ENCODE data around the gene PTGDR. TPM values are rescaled to one million over a fixed set of nuclear protein-coding genes. Genes with fewer than 3 reads are reported as not detected.

Gene PTGDR
- total and polyA plus RNA-seq, 2 of the 8 experiments (the other 6 are each of a cell fraction or from before 2014, with no cell fraction given): 0.22 to 0.83 TPM

Other genes with a start within 250 kb of the PTGDR start
- gene NID2, start 198.6 kb upstream of the PTGDR start, total RNA-seq (2021; fragmentation: NEBNext Ultra II Directional; extraction: Animal tissue kit (Norgen Biotek cat#: 25700)): 6.1 and 6.9 TPM in 2 replicates
- 12.6 and 16.5 TPM in 2 replicates for gene NID2, start 198.6 kb upstream of the PTGDR start, polyA plus RNA-seq (2011; rRNA removed)
- 1.2 TPM in 2 replicates for gene PTGER2, start 46.6 kb downstream of the PTGDR start, total RNA-seq (2021; fragmentation: NEBNext Ultra II Directional; extraction: Animal tissue kit (Norgen Biotek cat#: 25700))
- gene PTGER2, start 46.6 kb downstream of the PTGDR start, polyA plus RNA-seq (2011; rRNA removed): 1.2 and 1.4 TPM in 2 replicates

Measured in H1 (cell line).